Measurements from ENCODE around the gene CRIP1. TPM values are rescaled to one million over a fixed set of nuclear protein-coding genes. Genes with fewer than 3 reads are reported as not detected.

Gene CRIP1
- total RNA-seq, 1 experiment from 2014 or later, result 6.9 TPM

GRCh38 chr14:105476097-105476830 lies 10.4 kb upstream of the CRIP1 start:
- Histone ChIP-seq H3K18ac (ENCODE audit: insufficient read length, low read depth, low read length) (no peak overlapping the region), H2BK12ac (ENCODE audit: insufficient read length, low read depth, low read length) (peak overlapping the region; percentile 29), H3K23me2 (ENCODE audit: insufficient read length, low read depth, low read length, poor library complexity, severe bottlenecking) (peaks cover 12% of the 10 kb centered on the region), H3K23ac (ENCODE audit: insufficient read length, low read depth, low read length) (no peak overlapping the region), H2AFZ (ENCODE audit: low read length) (no peak overlapping the region), H3K27me3 (ENCODE audit: insufficient read depth, low read length) (peaks cover 36% of the 10 kb centered on the region), H3K9ac (ENCODE audit: extremely low read depth, insufficient read length, low read length) (no peak overlapping the region), H2BK120ac (ENCODE audit: low read depth, low read length, poor library complexity, severe bottlenecking) (no peak overlapping the region), H3K27ac (ENCODE audit: insufficient read length, low read depth, low read length) (no peak overlapping the region), H3K4me2 (ENCODE audit: insufficient read depth, insufficient read length, low read length) (peak overlapping the region; percentile 25), H3T11ph (ENCODE audit: low read length) (no peak overlapping the region), H3K79me2 (ENCODE audit: insufficient read depth, low read length) (no peaks in the 10 kb centered on the region), H4K91ac (ENCODE audit: insufficient read length, low read depth, low read length) (peak overlapping the region; percentile 28), H4K20me1 (ENCODE audit: control insufficient read depth, insufficient read depth, insufficient read length) (no peaks in the 10 kb centered on the region), H3K9me3 (ENCODE audit: control insufficient read depth, low read depth, low read length) (no peaks in the 10 kb centered on the region), H3K56ac (ENCODE audit: insufficient read length, low read depth, low read length) (no peak overlapping the region), H3K14ac (ENCODE audit: insufficient read depth, low read length) (peak overlapping the region; percentile 17; the same call in 1 of the 2 replicates), H3K4ac (ENCODE audit: low read depth, low read length) (no peak overlapping the region), H4K8ac (replicated peaks; ENCODE audit: insufficient read length, low read depth, low read length) (no peak overlapping the region), H3K4me1 (ENCODE audit: insufficient read depth, low read length) (no peaks in the 10 kb centered on the region; the same call in 1 of the 2 replicates), H4K5ac (ENCODE audit: insufficient read length, low read depth, low read length) (no peak overlapping the region), H2BK15ac (ENCODE audit: low read depth, low read length) (no peak overlapping the region), H2BK5ac (ENCODE audit: insufficient read length, low read length) (no peak overlapping the region), H3K79me1 (ENCODE audit: insufficient read depth, low read depth, low read length, poor library complexity, severe bottlenecking) (no peaks in the 10 kb centered on the region), H2BK20ac (ENCODE audit: low read depth, low read length, poor library complexity, severe bottlenecking) (no peak overlapping the region), H2AK5ac (ENCODE audit: insufficient read length, low read length) (no peak overlapping the region)
- peaks cover 0 to 3% of the 10 kb centered on the region in 2 experiments; a peak in 1 of 5 replicates for H3K9me3 Mint-ChIP-seq
- WGBS (ENCODE audit: extremely low coverage, insufficient read length, low lambda C conversion rate), result no CpG with 5 or more reads among the region's 21 CpGs
- H3K36me3 Mint-ChIP-seq (ENCODE audit: insufficient read depth in 1 of 3, low read depth in 3 of 3), result no peaks in the 10 kb centered on the region
- H3K27ac Mint-ChIP-seq, result no peak overlapping the region
- H3K4me1 Mint-ChIP-seq, result peaks cover 3 to 28% of the 10 kb centered on the region in 2 experiments
- DNase-seq, result no peak
- no peak for TF ChIP-seq CTCF (conservative IDR thresholded peaks at IDR 0.05)
- H3K27me3 Mint-ChIP-seq (ENCODE audit: low read depth), result peaks cover 55% of the 10 kb centered on the region
- peak overlapping the region; percentile 48 to 73; a peak in 2 of 5 replicates for H3K4me3 Mint-ChIP-seq
